GM15510 (cell line): Measurements from ENCODE around the gene FBXW11.

ENCODE experiments used
- POLR2A ChIP-seq: IDR thresholded peaks from 3 replicates; pipeline ENCODE4 v1.6.1; 2011; ENCODE audit warnings: borderline replicate concordance; ENCODE audit not compliant: insufficient read length; ENCODE audit errors: extremely low read depth

Gene FBXW11

GRCh38 chr5:171953860-171954701 is 52.4 kb downstream of the FBXW11 start:
- no peak for TF ChIP-seq POLR2A

DNA sequence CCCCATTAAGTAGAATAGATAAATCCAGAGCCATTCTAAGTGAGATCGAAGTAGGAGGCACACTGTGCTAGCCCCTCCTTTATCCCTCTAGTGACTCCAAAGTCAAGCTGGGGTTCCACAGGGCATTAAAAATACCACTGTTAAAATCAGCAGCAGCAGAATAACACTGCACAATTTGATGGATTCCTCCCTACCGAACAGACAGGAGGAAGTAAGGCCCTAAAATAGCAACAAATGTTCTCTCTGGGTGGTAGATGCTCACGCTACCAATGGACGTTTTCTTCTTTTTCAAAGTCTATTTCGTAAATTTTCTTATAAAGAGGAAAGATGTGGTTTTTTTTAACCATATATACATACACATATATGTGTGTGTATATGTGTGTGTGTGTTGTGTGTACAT is 54.4 kb downstream of the FBXW11 start:
- no peak for TF ChIP-seq POLR2A

- no peak for TF ChIP-seq POLR2A
These were observed 55.2 kb downstream of the FBXW11 start for GRCh38 chr5:171951218-171951617.

GRCh38 chr5:171946000-171946781 is 60.2 kb downstream of the FBXW11 start:
- TF ChIP-seq POLR2A: no peak

GRCh38 chr5:171945476-171945875 is 61.0 kb downstream of the FBXW11 start:
- no peak for TF ChIP-seq POLR2A

- TF ChIP-seq POLR2A: no peak
These were observed 61.4 kb downstream of the FBXW11 start for GRCh38 chr5:171945066-171945465.

DNA sequence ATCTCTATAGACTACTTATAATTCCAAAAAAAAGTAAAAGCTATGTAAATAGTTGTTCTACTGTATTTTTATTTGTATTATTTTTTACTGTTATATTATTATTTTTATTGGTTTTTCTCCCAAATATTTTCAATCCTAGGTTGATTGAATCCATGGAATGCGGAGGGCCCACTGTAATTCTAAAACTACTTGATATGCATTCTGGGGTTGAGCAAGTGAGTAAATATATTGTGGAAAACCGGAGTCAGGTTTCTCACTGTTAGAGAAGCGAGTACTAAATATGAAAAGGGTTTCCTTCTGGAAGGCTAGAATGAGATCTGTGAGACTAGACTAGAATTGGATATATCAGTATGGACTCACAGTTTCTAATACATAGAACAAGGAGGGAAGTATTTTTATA is 66.5 kb downstream of the FBXW11 start:
- TF ChIP-seq POLR2A: no peak

- TF ChIP-seq POLR2A: no peak
These were observed 68.1 kb downstream of the FBXW11 start for GRCh38 chr5:171938358-171938757.

- no peak for TF ChIP-seq POLR2A
These were observed 69.1 kb downstream of the FBXW11 start for GRCh38 chr5:171937351-171937750.

DNA sequence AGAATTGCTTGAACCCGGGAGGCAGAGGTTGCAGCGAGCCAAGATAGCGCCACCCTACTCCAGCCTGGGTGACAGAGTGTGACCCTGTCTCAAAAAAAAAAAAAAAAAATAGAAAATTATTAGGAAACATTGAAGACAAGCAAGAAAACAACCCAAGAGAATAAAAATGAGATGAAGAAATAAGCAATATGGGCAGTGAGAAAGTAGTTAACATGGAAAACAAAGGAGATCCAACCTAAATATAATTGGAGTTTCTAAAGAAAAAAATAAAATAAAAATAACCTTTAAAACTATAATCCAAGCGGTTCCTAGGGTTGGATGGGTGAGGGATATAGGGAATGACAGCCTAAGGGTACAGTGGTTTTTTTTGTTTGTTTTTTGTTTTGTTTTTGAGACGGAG is 71.9 kb downstream of the FBXW11 start:
- TF ChIP-seq POLR2A: no peak

DNA sequence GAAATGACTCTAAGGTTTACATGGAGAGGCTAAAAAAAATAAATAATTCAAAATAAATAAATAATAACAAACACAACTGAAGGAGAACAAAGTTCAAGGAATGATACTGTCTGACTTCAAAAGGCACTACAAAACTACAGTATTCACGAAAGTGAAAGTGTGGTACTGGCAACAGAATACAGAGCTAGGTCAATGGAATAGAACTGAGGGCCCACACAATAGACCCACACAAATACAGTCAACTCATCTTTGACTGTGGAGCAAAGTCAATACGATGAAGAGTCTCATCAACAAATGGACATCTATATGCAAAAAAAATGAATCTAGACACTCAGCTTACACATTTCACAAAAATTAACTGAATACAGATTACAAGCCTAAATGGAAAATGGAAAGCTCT is 75.3 kb downstream of the FBXW11 start:
- no peak for TF ChIP-seq POLR2A

DNA sequence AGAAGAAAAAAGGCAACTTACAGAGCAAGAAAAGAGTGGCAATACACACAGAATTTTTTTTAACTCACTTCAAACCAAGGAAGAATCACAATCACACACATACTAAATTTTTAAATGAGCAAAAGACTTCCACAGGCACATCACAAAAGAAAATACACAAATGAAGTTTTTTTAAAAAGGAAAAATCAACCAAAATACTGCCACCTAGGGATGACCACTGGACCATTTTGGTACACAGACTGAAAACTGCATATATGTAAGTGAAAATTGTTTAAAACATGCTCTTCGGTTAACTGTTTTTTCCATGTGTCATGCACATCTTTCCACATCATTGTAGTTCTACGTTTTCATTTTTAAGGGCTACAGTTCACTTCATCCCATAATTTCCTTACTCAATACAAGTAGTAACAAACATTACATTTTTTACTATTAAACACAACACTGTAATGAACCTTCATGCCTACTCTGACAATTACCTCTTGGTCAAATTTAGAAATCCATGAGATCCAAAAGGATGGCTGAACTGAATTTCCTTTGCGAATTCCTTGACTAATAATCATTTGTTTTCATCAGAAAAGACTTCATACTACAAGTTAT is 79.0 kb downstream of the FBXW11 start:
- no peak for TF ChIP-seq POLR2A

- TF ChIP-seq POLR2A: no peak
These were observed 80.1 kb downstream of the FBXW11 start for GRCh38 chr5:171926311-171926710.

DNA sequence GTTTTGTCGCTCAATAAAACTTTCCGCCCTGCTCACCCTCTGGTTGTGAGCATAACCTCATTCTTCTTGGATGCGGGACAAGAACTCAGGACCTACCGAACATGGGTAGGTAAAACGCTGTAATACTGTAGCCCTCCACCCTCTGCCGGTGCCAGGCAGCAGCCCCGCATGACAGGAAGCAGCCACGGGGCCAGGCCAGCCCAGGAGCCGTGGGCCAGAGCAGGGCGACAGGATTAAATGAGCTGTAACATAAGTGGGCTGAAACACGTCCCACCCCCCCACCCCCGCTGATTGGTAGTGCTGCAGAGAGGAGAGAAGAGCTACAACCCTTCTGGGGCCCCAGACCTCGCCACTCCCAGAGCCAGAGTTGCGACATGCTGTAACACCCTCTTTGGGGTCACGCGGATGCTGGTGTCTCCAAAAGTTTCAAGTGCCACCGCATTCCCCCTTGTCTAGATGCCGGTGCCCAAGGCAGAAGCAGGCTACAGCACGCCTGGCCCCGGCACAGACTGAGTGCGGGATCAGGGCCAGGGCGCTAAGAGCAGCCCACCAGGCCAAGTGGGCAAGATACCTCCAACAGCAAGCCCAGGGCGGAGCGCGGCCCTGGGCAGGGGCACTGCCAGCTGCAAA is 81.8 kb downstream of the FBXW11 start:
- TF ChIP-seq POLR2A: no peak

- TF ChIP-seq POLR2A: no peak
These were observed 85.6 kb downstream of the FBXW11 start for GRCh38 chr5:171920765-171921391.

DNA sequence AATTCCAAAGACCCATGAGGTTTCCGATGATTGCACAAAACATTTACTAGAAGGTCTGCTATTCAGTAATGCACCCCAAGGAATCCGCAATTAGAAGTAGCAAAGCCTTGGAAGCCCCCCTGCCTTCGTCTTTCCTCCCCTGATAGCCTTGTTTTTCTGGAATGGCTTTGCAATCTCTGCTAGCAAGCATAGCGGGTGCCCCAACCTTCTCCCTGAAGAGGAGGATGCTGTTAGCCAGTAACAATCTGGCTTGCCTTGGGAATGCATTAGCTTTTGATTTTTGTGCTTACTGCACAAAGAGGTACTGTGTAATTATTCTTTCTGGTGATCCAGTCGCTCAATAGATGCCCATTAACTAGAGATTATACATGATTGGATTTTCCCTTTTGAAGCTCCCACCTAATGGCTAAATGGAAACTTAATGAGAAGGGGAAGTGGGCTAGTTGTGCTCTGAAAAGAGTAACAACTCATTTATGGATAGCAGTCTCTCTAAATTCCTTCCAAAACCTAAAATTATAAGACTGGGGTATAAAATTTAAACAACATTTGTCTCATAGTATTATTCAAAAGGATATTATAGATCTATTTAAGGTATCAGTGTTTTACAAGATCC is 91.6 kb downstream of the FBXW11 start:
- no peak for TF ChIP-seq POLR2A
